K562 (cell line): ENCODE results near the gene NUAK1. TPM values are rescaled to one million over a fixed set of nuclear protein-coding genes. Genes with fewer than 3 reads are reported as not detected.

ENCODE experiments used
- ATAC-seq: fragments of 200-7000 bp; cut with Tn5 transposase; 3 replicates; pipeline ENCODE4 v1.9.1; 2020; ENCODE audit warnings: moderate library complexity
- BruUV-seq: library from RNA; stranded (reverse); fragments of 400-500 nt; replicated peaks from 2 replicates; lab custom pipeline; 2021; lab: Mats Ljungman, UMichigan
- CTCF ChIA-PET: fragments of 300-600 bp; formaldehyde crosslinking; extraction: SDS; loops from one replicate; lab custom pipeline; 2021; ENCODE audit warnings: low intra/inter-chr PET ratio; lab: Yijun Ruan, JAX
- POLR2A ChIA-PET: fragments of 300-600, 350-650 bp; sonication (Branson Sonifier 250); formaldehyde crosslinking; extraction: SDS; loops from one replicate; lab custom pipeline; 2021; ENCODE audit warnings: antibody characterized with exemption, inconsistent platforms; lab: Yijun Ruan, JAX
- DNase-seq, 4 experiments: peaks; one replicate each; pipeline versions ENCODE4 v3.0.0 to v3.0.0-alpha.2; 2011 to 2018; ENCODE audit warnings: low spot score in 3 of 4, mixed read lengths in 3 of 4; ENCODE audit errors: extremely low read depth in 1 of 4
- FAIRE-seq: peaks from 2 replicates; lab custom pipeline; 2011; peaks lifted over from hg19 to GRCh38; lab: Jason Lieb, UNC
- H2AFZ ChIP-seq: 2 replicates; pipeline ENCODE4 v1.6.0; 2011; ENCODE audit warnings: low read depth, low read length, control low read depth, inconsistent platforms
- H3K27ac ChIP-seq: fragments of 200-600 bp; 3 replicates; pipeline ENCODE4 v1.8.0; 2011; ENCODE audit warnings: low read depth, mild to moderate bottlenecking, control low read depth, inconsistent platforms, low read length, moderate library complexity, mixed read lengths; ENCODE audit errors: extremely low read depth
- H3K27me3 ChIP-seq, 2 experiments: fragments of 300-600 bp in 1 of 2; 2 replicates in 1 of 2; 3 replicates in 1 of 2; pipeline versions ENCODE4 v1.6.0 to v1.8.0; 2011; ENCODE audit warnings: inconsistent platforms in 2 of 2, low read length in 2 of 2, mild to moderate bottlenecking in 1 of 2, mixed read lengths in 1 of 2, moderate library complexity in 1 of 2; ENCODE audit not compliant: control insufficient read depth in 2 of 2, insufficient read depth in 2 of 2
- H3K36me3 ChIP-seq: fragments of 300-600 bp; 3 replicates; pipeline ENCODE4 v1.8.0; 2011; ENCODE audit warnings: mild to moderate bottlenecking, low read length, inconsistent platforms; ENCODE audit not compliant: control insufficient read depth, insufficient read depth
- H3K4me1 ChIP-seq, 2 experiments: fragments of 200-600 bp in 1 of 2; replicated peaks in 1 of 2; 2 replicates in 1 of 2; 3 replicates in 1 of 2; pipeline versions ENCODE4 v1.5.1 to v1.8.0; 2011; ENCODE audit warnings: inconsistent platforms in 2 of 2, low read length in 2 of 2, mild to moderate bottlenecking in 1 of 2, mixed read lengths in 1 of 2, moderate library complexity in 1 of 2; ENCODE audit not compliant: control insufficient read depth in 2 of 2, insufficient read depth in 2 of 2
- H3K4me2 ChIP-seq: 2 replicates; pipeline ENCODE4 v1.6.1; 2011; ENCODE audit warnings: low read length, control low read depth, inconsistent platforms, mixed read lengths; ENCODE audit not compliant: insufficient read depth
- H3K4me3 ChIP-seq: fragments of 200-600 bp; sonication (generic), shearing (Covaris generic); 2 replicates; pipeline ENCODE4 v1.5.1; 2016; ENCODE audit warnings: control low read depth, inconsistent platforms
- H3K79me2 ChIP-seq: fragments of 200-600 bp; 3 replicates; pipeline ENCODE4 v1.8.0; 2011; ENCODE audit warnings: low read length, inconsistent platforms; ENCODE audit not compliant: control insufficient read depth, insufficient read depth
- H3K9ac ChIP-seq, 2 experiments: 2 replicates each; pipeline versions ENCODE4 v1.6.0 to v1.6.1; 2011; ENCODE audit warnings: low read depth in 2 of 2, low read length in 2 of 2, control low read depth in 1 of 2, inconsistent platforms in 1 of 2, mild to moderate bottlenecking in 1 of 2, mixed read lengths in 1 of 2; ENCODE audit not compliant: insufficient read depth in 1 of 2
- H3K9me1 ChIP-seq: one replicate; pipeline ENCODE4 v1.6.0; 2011; ENCODE audit warnings: inconsistent platforms, mild to moderate bottlenecking, low read length, moderate library complexity; ENCODE audit not compliant: control insufficient read depth, insufficient read depth
- H3K9me3 ChIP-seq: replicated peaks from 2 replicates; pipeline ENCODE4 v1.5.1; 2011; ENCODE audit warnings: low read depth, low read length, inconsistent platforms; ENCODE audit not compliant: control insufficient read depth, insufficient read depth
- H4K20me1 ChIP-seq: replicated peaks from 2 replicates; pipeline ENCODE4 v1.6.1; 2011; ENCODE audit warnings: low read length, inconsistent platforms, mixed read lengths; ENCODE audit not compliant: control insufficient read depth, insufficient read depth
- HCFC1 ChIP-seq: IDR thresholded peaks from 2 replicates; pipeline ENCODE4 v1.6.1; 2012; ENCODE audit warnings: low read depth, low read length, improper control_type of control experiment
- HOXB6 ChIP-seq: fragments of 250-450 bp; sonication (Bioruptor Pico); IDR thresholded peaks from 2 replicates; pipeline ENCODE4 v1.5.1; 2022; ENCODE audit warnings: mild to moderate bottlenecking, borderline replicate concordance
- KHSRP ChIP-seq: fragments of 450-650 bp; IDR thresholded peaks from 2 replicates; pipeline ENCODE4 v1.6.1; 2017
- MAFK ChIP-seq: IDR thresholded peaks from 2 replicates; pipeline ENCODE4 v1.6.1; 2011; ENCODE audit warnings: low read length, improper control_type of control experiment
- NR2F6 ChIP-seq: fragments of 450-650 bp; formaldehyde crosslinking; IDR thresholded peaks from 2 replicates; pipeline ENCODE4 v1.4.0; 2020; ENCODE audit warnings: mild to moderate bottlenecking
- SMARCB1 ChIP-seq: IDR thresholded peaks from 2 replicates; pipeline ENCODE4 v1.6.1; 2011; ENCODE audit warnings: improper control_type of control experiment, low read depth; ENCODE audit not compliant: insufficient read length
- ZEB2 ChIP-seq: fragments of 450-650 bp; IDR thresholded peaks from 2 replicates; pipeline ENCODE4 v1.6.1; 2016
- ZKSCAN8 ChIP-seq: fragments of 200-800 bp; sonication (Bioruptor generic); IDR thresholded peaks from 2 replicates; pipeline ENCODE4 v1.6.1; 2016; ENCODE audit warnings: missing genetic modification characterization, missing compliant biosample characterization
- WGBS: fragments of 100-300 bp; shearing (Covaris generic); methylation state at CpG from one replicate; pipeline ENCODE4 v1.1.6; 2016; ENCODE audit warnings: low coverage, mixed read lengths; ENCODE audit not compliant: insufficient coverage; ENCODE audit errors: missing lambda C conversion rate; 5-methylcytosine and 5-hydroxymethylcytosine counted together
- in situ Hi-C: fragments of 300-500 bp; cut with MboI; formaldehyde crosslinking; loops from 4 replicates; pipeline ENCODE4 v1.15.0; 2018; ENCODE audit warnings: inconsistent platforms, mixed read lengths
- intact Hi-C: fragments of 100-400 bp; cut with micrococcal nuclease; formaldehyde crosslinking; loops from 2 replicates; pipeline ENCODE4 v1.14.2; 2022
- polyA plus RNA-seq, 8 experiments: library from polyadenylated mRNA; depleted of rRNA in 4 of 8; stranded (reverse) in 5 of 8; unstranded in 3 of 8; fragments of >200 nt; fragmentation: Nextera tagmentation in 2 of 8; fragmentation: Illumina TruSeq in 1 of 8; extraction: Ambion mirVana in 2 of 8; extraction: Trizol in 1 of 8; gene quantifications; 2 replicates each; pipeline versions ENCODE4 v1.2.1 to v1.2.3, GENCODE V29; 2011 to 2014; ENCODE audit warnings: inconsistent platforms in 1 of 8, missing spikeins in 1 of 8
- total RNA-seq, 7 experiments: library from RNA; depleted of rRNA in 6 of 7; stranded (reverse); fragments of >200 nt in 6 of 7; fragmentation: Illumina TruSeq in 2 of 7; extraction: Trizol in 2 of 7; gene quantifications; 2 replicates each; pipeline versions ENCODE4 v1.2.1 to v1.2.3, GENCODE V29; 2011 to 2021; ENCODE audit warnings: low replicate concordance in 1 of 7
- TF ChIP-seq, protein P1 (sequence below): sonication (generic); formaldehyde crosslinking; IDR thresholded peaks from 2 replicates; pipeline ENCODE4 v1.9.0; 2022; ENCODE audit warnings: mild to moderate bottlenecking, missing genetic modification reagents
- TF ChIP-seq, protein P2 (sequence below): sonication (generic); IDR thresholded peaks from 2 replicates; pipeline ENCODE4 v1.6.1; 2016
- TF ChIP-seq, protein P3 (sequence below): sonication (generic); formaldehyde crosslinking; IDR thresholded peaks from 2 replicates; pipeline ENCODE4 v1.8.0; 2022; ENCODE audit warnings: mild to moderate bottlenecking, missing genetic modification reagents

The NUAK1 gene
- total and polyA plus RNA-seq, 9 of the 15 experiments (the other 6 are each of a cell fraction or from before 2014, with no cell fraction given), result 0.02 TPM; not detected in 8

DNA sequence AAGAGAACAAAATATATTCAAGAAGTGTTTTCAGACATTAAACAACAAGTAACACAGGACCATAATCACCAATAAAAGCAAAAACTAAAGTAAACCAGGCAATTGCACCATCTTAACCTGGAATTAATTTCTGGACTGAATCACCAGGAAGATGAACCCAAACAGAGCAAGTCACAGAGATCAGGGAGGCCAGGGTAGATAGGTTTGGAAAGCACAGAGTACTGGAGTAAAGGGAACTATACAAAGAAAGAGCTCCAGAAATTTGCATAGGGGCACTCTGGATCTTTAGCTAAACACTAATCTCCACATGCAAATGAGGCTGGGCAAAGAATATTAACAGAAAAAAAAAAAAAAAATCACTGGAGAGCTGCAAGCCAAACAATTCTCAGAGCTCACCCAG is 84.7 kb downstream of the NUAK1 start:
- H2AFZ ChIP-seq, result no peak overlapping the region
- in situ Hi-C loops (no loop called here), intact Hi-C loops (no loop called here)
- TF ChIP-seq, protein P1, sequence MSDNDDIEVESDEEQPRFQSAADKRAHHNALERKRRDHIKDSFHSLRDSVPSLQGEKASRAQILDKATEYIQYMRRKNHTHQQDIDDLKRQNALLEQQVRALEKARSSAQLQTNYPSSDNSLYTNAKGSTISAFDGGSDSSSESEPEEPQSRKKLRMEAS, result no peak
- no peak for TF ChIP-seq HCFC1
- TF ChIP-seq MAFK, result no peak
- no peak overlapping the region for H3K4me3 ChIP-seq
- H3K9ac ChIP-seq, result no peak overlapping the region
- H3K9me1 ChIP-seq, result no peaks in the 10 kb centered on the region
- H3K4me1 ChIP-seq, result no peaks in the 10 kb centered on the region
- no TSS peak for BruUV-seq
- H3K36me3 ChIP-seq, result no peaks in the 10 kb centered on the region
- ChIA-PET CTCF (no interaction called here), POLR2A (no interaction called here)
- no peaks in the 10 kb centered on the region for H4K20me1 ChIP-seq
- ATAC-seq (no peak), DNase-seq (no peak), FAIRE-seq (no peak)
- peaks cover 2 to 11% of the 10 kb centered on the region in 2 experiments; a peak in 2 of 5 replicates for H3K27me3 ChIP-seq
- H3K27ac ChIP-seq, result no peak overlapping the region
- no peaks in the 10 kb centered on the region for H3K9me3 ChIP-seq
- H3K4me2 ChIP-seq, result no peak overlapping the region
- no peaks in the 10 kb centered on the region for H3K79me2 ChIP-seq

DNA sequence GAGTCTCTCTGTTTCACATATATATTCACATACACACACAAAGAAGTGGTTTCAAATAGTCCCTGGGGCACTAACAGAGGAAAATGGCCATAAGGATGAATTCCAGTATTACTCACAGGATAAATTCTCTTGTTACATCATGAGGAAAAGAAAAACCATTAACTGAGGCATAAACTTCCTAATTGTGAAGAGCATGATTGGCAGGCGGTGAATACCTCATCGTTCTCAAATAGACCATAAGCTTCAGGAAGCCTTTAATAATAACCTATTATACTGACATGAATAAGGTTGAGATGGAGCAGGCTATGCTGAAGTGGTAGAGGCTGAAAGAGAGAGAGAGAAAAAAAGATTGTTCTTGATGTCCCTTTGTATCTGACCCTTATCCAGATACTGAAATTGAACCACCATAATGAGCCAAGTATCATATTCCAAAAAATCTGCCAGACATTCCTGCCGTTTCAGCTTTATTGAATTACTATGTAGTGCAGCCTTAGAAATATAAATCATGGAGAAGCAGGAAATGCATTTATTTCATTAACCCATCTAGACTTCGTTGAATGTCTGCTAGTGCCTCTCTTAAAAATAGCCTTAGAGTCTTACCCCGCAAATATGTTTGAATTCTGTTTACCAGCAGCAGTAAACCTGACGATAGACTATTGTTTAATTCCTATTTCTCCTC is 86.8 kb downstream of the NUAK1 start:
- Histone ChIP-seq H3K4me3 (no peak overlapping the region), H3K79me2 (no peaks in the 10 kb centered on the region), H3K27ac (no peak overlapping the region), H3K4me1 (no peaks in the 10 kb centered on the region), H3K9me3 (no peaks in the 10 kb centered on the region), H3K36me3 (no peaks in the 10 kb centered on the region), H4K20me1 (no peaks in the 10 kb centered on the region), H3K9ac (no peak overlapping the region), H2AFZ (no peak overlapping the region), H3K4me2 (no peak overlapping the region), H3K27me3 (peaks cover 5 to 11% of the 10 kb centered on the region in 2 experiments; a peak in 3 of 5 replicates), H3K9me1 (no peaks in the 10 kb centered on the region)
- no peak for DNase-seq
- POLR2A ChIA-PET, result interaction anchor here (0.6 kb wide), 1 partner anchor 1255 kb away, joined by 3 read pairs; no protein-coding TSS in a partner anchor
- FAIRE-seq, result no peak
- CTCF ChIA-PET, result no interaction called here
- intact Hi-C loops, result no loop called here
- 0% methylated on average over 6 of the region's 6 CpGs for WGBS
- no peak for ATAC-seq
- in situ Hi-C loops, result no loop called here
- BruUV-seq, result no TSS peak
- TF ChIP-seq SMARCB1, result no peak
- TF ChIP-seq NR2F6 (CRISPR knock-in tag), result no peak
- no peak for TF ChIP-seq ZEB2
- TF ChIP-seq HOXB6 (CRISPR knock-in tag), result no peak
- TF ChIP-seq KHSRP, result no peak
- TF ChIP-seq, protein P2, sequence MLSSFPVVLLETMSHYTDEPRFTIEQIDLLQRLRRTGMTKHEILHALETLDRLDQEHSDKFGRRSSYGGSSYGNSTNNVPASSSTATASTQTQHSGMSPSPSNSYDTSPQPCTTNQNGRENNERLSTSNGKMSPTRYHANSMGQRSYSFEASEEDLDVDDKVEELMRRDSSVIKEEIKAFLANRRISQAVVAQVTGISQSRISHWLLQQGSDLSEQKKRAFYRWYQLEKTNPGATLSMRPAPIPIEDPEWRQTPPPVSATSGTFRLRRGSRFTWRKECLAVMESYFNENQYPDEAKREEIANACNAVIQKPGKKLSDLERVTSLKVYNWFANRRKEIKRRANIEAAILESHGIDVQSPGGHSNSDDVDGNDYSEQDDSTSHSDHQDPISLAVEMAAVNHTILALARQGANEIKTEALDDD, result no peak
- TF ChIP-seq, protein P3, sequence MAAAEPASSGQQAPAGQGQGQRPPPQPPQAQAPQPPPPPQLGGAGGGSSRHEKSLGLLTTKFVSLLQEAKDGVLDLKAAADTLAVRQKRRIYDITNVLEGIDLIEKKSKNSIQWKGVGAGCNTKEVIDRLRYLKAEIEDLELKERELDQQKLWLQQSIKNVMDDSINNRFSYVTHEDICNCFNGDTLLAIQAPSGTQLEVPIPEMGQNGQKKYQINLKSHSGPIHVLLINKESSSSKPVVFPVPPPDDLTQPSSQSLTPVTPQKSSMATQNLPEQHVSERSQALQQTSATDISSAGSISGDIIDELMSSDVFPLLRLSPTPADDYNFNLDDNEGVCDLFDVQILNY (CRISPR knock-in tag), result no peak
- TF ChIP-seq ZKSCAN8 (CRISPR knock-in tag), result no peak
